OCI-LY1 (cell line): ENCODE measurements around the gene SLC25A34.

ENCODE experiments used
- H2AFZ ChIP-seq: fragments of 200-600 bp; sonication (generic), shearing (Covaris generic); 2 replicates; pipeline ENCODE4 v1.6.0; 2014; ENCODE audit warnings: antibody characterized with exemption, mild to moderate bottlenecking, low read length
- H3F3A ChIP-seq: fragments of 200-600 bp; sonication (generic), shearing (Covaris generic); 2 replicates; pipeline ENCODE4 v1.6.0; 2014; ENCODE audit warnings: mild to moderate bottlenecking, antibody characterized with exemption, low read length, moderate library complexity; ENCODE audit not compliant: insufficient read depth
- H3K27ac ChIP-seq: fragments of 200-600 bp; sonication (generic); 2 replicates; pipeline ENCODE4 v1.5.1; 2014; ENCODE audit warnings: low read length, mixed run types, mild to moderate bottlenecking, low read depth; ENCODE audit not compliant: poor library complexity, severe bottlenecking
- H3K27me3 ChIP-seq: fragments of 200-600 bp; sonication (generic); 2 replicates; pipeline ENCODE4 v1.6.0; 2014; ENCODE audit warnings: antibody characterized with exemption, mild to moderate bottlenecking, low read length, moderate library complexity; ENCODE audit not compliant: insufficient read depth
- H3K36me3 ChIP-seq: fragments of 200-600 bp; sonication (generic); 2 replicates; pipeline ENCODE4 v1.6.1; 2014; ENCODE audit warnings: mild to moderate bottlenecking, antibody characterized with exemption, low read length, moderate library complexity, mixed read lengths; ENCODE audit not compliant: insufficient read depth
- H3K4me1 ChIP-seq: fragments of 200-600 bp; sonication (generic); 2 replicates; pipeline ENCODE4 v1.5.1; 2014; ENCODE audit warnings: mild to moderate bottlenecking, low read length, moderate library complexity; ENCODE audit not compliant: insufficient read depth, severe bottlenecking
- H3K4me2 ChIP-seq: fragments of 200-600 bp; sonication (generic), shearing (Covaris generic); 2 replicates; pipeline ENCODE4 v1.6.1; 2014; ENCODE audit warnings: low read length
- H3K4me3 ChIP-seq: fragments of 200-600 bp; sonication (generic); 2 replicates; pipeline ENCODE4 v1.5.1; 2014; ENCODE audit warnings: low read length, low read depth, mild to moderate bottlenecking, mixed read lengths; ENCODE audit not compliant: poor library complexity, severe bottlenecking
- H3K79me2 ChIP-seq: fragments of 200-600 bp; shearing (Covaris generic); 2 replicates; pipeline ENCODE4 v1.6.1; 2016; ENCODE audit warnings: mixed run types, low read length, mixed read lengths; ENCODE audit not compliant: insufficient read depth
- H3K9ac ChIP-seq: fragments of 200-600 bp; sonication (generic), shearing (Covaris generic); 2 replicates; pipeline ENCODE4 v1.6.1; 2014; ENCODE audit warnings: mild to moderate bottlenecking, low read length, mixed read lengths
- H3K9me2 ChIP-seq: fragments of 200-600 bp; sonication (generic), shearing (Covaris generic); 2 replicates; pipeline ENCODE4 v1.6.1; 2014; ENCODE audit warnings: low read depth, mild to moderate bottlenecking, low read length, mixed read lengths
- H3K9me3 ChIP-seq: fragments of 200-600 bp; shearing (Covaris generic); 2 replicates; pipeline ENCODE4 v1.6.1; 2014; ENCODE audit warnings: low read length, mixed read lengths
- H4K20me1 ChIP-seq: fragments of 200-600 bp; sonication (generic), shearing (Covaris generic); 2 replicates; pipeline ENCODE4 v1.6.0; 2016; ENCODE audit warnings: mild to moderate bottlenecking, low read length; ENCODE audit not compliant: insufficient read depth
- CTCF ChIP-seq: fragments of 200-600 bp; sonication (generic), shearing (Covaris generic); IDR thresholded peaks from 2 replicates; pipeline ENCODE4 v1.5.1; 2017; ENCODE audit warnings: mild to moderate bottlenecking, antibody characterized with exemption, low read length, moderate library complexity, mixed read lengths
- EZH2 ChIP-seq: fragments of 200-600 bp; sonication (generic), shearing (Covaris generic); IDR thresholded peaks from 2 replicates; pipeline ENCODE4 v1.8.0; 2017; ENCODE audit warnings: borderline replicate concordance, mixed run types, mild to moderate bottlenecking, antibody characterized with exemption, low read length, moderate library complexity, mixed read lengths

SLC25A34 gene

GRCh38 chr1:15730423-15730822 lies 5.6 kb upstream of the SLC25A34 start:
- H3K4me3 ChIP-seq, result no peak overlapping the region
- H3K9ac ChIP-seq, result no peak overlapping the region
- no peaks in the 10 kb centered on the region for H3F3A ChIP-seq
- H3K4me2 ChIP-seq, result no peak overlapping the region
- no peak overlapping the region for H2AFZ ChIP-seq
- H3K9me3 ChIP-seq, result no peaks in the 10 kb centered on the region
- no peak for TF ChIP-seq CTCF
- TF ChIP-seq EZH2, result no peak
- peaks cover 66% of the 10 kb centered on the region for H3K36me3 ChIP-seq
- H3K27me3 ChIP-seq, result no peaks in the 10 kb centered on the region
- no peaks in the 10 kb centered on the region for H3K4me1 ChIP-seq
- H4K20me1 ChIP-seq, result no peaks in the 10 kb centered on the region
- no peaks in the 10 kb centered on the region for H3K9me2 ChIP-seq
- no peaks in the 10 kb centered on the region for H3K79me2 ChIP-seq
- no peak overlapping the region for H3K27ac ChIP-seq

- Histone ChIP-seq H3K27ac (no peak overlapping the region), H3K9me2 (no peaks in the 10 kb centered on the region), H3K9me3 (no peaks in the 10 kb centered on the region), H3K4me2 (no peak overlapping the region), H3K4me1 (no peaks in the 10 kb centered on the region), H3K4me3 (no peak overlapping the region), H3F3A (no peaks in the 10 kb centered on the region), H3K9ac (no peak overlapping the region), H2AFZ (no peak overlapping the region), H3K27me3 (no peaks in the 10 kb centered on the region), H4K20me1 (no peaks in the 10 kb centered on the region), H3K36me3 (peaks cover 63% of the 10 kb centered on the region), H3K79me2 (no peaks in the 10 kb centered on the region)
- TF ChIP-seq EZH2 (no peak), CTCF (no peak)
Observed at GRCh38 chr1:15730936-15731335, 5.1 kb upstream of the SLC25A34 start.

GRCh38 chr1:15731735-15732685 lies 4.0 kb upstream of the SLC25A34 start:
- H3K9me2 ChIP-seq, result no peaks in the 10 kb centered on the region
- H3K4me1 ChIP-seq, result no peaks in the 10 kb centered on the region
- H3K4me3 ChIP-seq, result no peak overlapping the region
- no peaks in the 10 kb centered on the region for H3K9me3 ChIP-seq
- no peaks in the 10 kb centered on the region for H4K20me1 ChIP-seq
- no peak overlapping the region for H2AFZ ChIP-seq
- no peak for TF ChIP-seq CTCF
- TF ChIP-seq EZH2, result no peak
- H3K27ac ChIP-seq, result no peak overlapping the region
- peaks cover 57% of the 10 kb centered on the region for H3K36me3 ChIP-seq
- H3K9ac ChIP-seq, result no peak overlapping the region
- no peak overlapping the region for H3K4me2 ChIP-seq
- no peaks in the 10 kb centered on the region for H3K79me2 ChIP-seq
- H3F3A ChIP-seq, result no peaks in the 10 kb centered on the region
- no peaks in the 10 kb centered on the region for H3K27me3 ChIP-seq
